ENCODE measurements around the gene DUSP12. TPM values are rescaled to one million over a fixed set of nuclear protein-coding genes. Genes with fewer than 3 reads are reported as not detected.

The DUSP12 gene
- total and polyA plus RNA-seq, 2 donors (not counting 3 experiments of a cell fraction or from before 2014, with no cell fraction given): 26.8 to 31.6 TPM

DNA sequence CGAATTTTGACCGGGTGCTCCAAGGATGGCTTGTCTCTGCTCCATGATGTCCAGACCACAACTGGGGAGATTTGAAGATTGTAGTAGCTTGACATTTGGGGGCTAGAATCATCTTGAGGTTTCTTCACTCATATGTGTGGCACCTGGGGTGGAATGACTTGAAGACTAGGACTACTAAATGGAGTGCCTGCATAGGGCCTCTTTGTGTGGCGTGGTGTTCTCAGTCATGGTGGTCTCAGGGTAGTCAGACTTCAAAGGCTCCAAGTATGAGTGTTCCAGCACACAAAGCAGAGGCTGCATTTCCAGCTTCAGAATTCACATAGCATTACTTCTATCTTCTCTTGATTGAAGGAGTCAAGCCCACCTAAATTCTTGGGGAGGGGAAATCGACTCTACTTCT, 33.3 kb downstream of the DUSP12 start:
- H2AFZ ChIP-seq (ENCODE audit: low read depth, low read length): no peak overlapping the region
- no peaks in the 10 kb centered on the region for H4K20me1 ChIP-seq (replicated peaks; ENCODE audit: control insufficient read depth, extremely low read depth, insufficient read depth, low read length)
- no peaks in the 10 kb centered on the region for H3K4me1 ChIP-seq (ENCODE audit: control insufficient read depth, extremely low read depth, insufficient read depth, low read length)
- no peak overlapping the region for H3K4me2 ChIP-seq (ENCODE audit: insufficient read depth, low read length)
- FAIRE-seq (no peak), DNase-seq (ENCODE audit: low read depth, low spot score) (no peak)
- dilution Hi-C loops (cut with MboI; ENCODE audit: extremely low pct_ligation_motif_present, low sequenced_read_pairs) (no loop called here), intact Hi-C loops (cut with micrococcal nuclease) (no loop called here)
- H3K4me3 ChIP-seq (replicated peaks in 1 of 3; ENCODE audit: insufficient read depth in 1 of 3, low read depth in 1 of 3, low read length in 3 of 3): no peak overlapping the region
- H3K27ac ChIP-seq (ENCODE audit: insufficient read depth, low read depth, low read length): no peak overlapping the region
- no peak for TF ChIP-seq MYC (IDR thresholded peaks at IDR 0.05; ENCODE audit: low read depth, low read length)
- TF ChIP-seq, protein P1, sequence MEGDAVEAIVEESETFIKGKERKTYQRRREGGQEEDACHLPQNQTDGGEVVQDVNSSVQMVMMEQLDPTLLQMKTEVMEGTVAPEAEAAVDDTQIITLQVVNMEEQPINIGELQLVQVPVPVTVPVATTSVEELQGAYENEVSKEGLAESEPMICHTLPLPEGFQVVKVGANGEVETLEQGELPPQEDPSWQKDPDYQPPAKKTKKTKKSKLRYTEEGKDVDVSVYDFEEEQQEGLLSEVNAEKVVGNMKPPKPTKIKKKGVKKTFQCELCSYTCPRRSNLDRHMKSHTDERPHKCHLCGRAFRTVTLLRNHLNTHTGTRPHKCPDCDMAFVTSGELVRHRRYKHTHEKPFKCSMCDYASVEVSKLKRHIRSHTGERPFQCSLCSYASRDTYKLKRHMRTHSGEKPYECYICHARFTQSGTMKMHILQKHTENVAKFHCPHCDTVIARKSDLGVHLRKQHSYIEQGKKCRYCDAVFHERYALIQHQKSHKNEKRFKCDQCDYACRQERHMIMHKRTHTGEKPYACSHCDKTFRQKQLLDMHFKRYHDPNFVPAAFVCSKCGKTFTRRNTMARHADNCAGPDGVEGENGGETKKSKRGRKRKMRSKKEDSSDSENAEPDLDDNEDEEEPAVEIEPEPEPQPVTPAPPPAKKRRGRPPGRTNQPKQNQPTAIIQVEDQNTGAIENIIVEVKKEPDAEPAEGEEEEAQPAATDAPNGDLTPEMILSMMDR (IDR thresholded peaks at IDR 0.05; ENCODE audit: extremely low read depth in 1 of 2, insufficient read depth in 1 of 2, low read depth in 1 of 2, low read length in 2 of 2): no peak
- TF ChIP-seq, protein P2, sequence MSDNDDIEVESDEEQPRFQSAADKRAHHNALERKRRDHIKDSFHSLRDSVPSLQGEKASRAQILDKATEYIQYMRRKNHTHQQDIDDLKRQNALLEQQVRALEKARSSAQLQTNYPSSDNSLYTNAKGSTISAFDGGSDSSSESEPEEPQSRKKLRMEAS (IDR thresholded peaks at IDR 0.05; ENCODE audit: insufficient read depth, insufficient read length): no peak
- no peak for TF ChIP-seq POLR2AphosphoS5 (IDR thresholded peaks at IDR 0.05; ENCODE audit: insufficient read depth, low read depth, low read length)
- no peak for TF ChIP-seq FOS (IDR thresholded peaks at IDR 0.05; ENCODE audit: borderline replicate concordance, insufficient read depth, low read length)
- TF ChIP-seq JUN (IDR thresholded peaks at IDR 0.05; ENCODE audit: borderline replicate concordance, insufficient read depth, insufficient read length, low read depth): no peak
- TF ChIP-seq EZH2 (IDR thresholded peaks at IDR 0.05; ENCODE audit: borderline replicate concordance, low read depth, low read length, severe bottlenecking): no peak
- peaks cover 6 to 16% of the 10 kb centered on the region in 2 experiments for H3K36me3 ChIP-seq (ENCODE audit: control insufficient read depth in 2 of 2, extremely low read depth in 1 of 2, insufficient read depth in 2 of 2, low read length in 2 of 2)
- no peaks in the 10 kb centered on the region for H3K9me3 ChIP-seq (replicated peaks; ENCODE audit: control insufficient read depth, insufficient read depth, low read length)
- H3K9ac ChIP-seq (replicated peaks; ENCODE audit: extremely low read depth, insufficient read depth, low read length): no peak overlapping the region
- H3K9me1 ChIP-seq (replicated peaks; ENCODE audit: control insufficient read depth, extremely low read depth, insufficient read depth, low read length): no peaks in the 10 kb centered on the region
- H3K27me3 ChIP-seq (ENCODE audit: control insufficient read depth in 2 of 2, insufficient read depth in 2 of 2, low read length in 2 of 2): no peaks in the 10 kb centered on the region
- peaks cover 28% of the 10 kb centered on the region for H3K79me2 ChIP-seq (ENCODE audit: control insufficient read depth, insufficient read depth, low read length)
- no TSS peak for BruUV-seq (replicated peaks)
- ChIA-PET POLR2A (no interaction called here), CTCF (interaction anchor here (0.7 to 2.5 kb wide), 5 partner anchors 9 to 296 kb away, joined by 3 to 11 read pairs (median 3); no protein-coding TSS in a partner anchor)

Data from endothelial cell of umbilical vein (primary cell).